K562 (cell line): ENCODE results near the gene DENND10. TPM values are rescaled to one million over a fixed set of nuclear protein-coding genes. Genes with fewer than 3 reads are reported as not detected.
A peak's percentile ranks its signal among the peaks of the same experiment; 100 is the strongest.

ENCODE experiments used
- BACH1 ChIP-seq: fragments of 200-800 bp; sonication (Bioruptor generic); IDR thresholded peaks from 2 replicates; pipeline ENCODE4 v1.6.1; 2016; ENCODE audit warnings: missing genetic modification characterization, missing compliant biosample characterization
- CBFA2T2 ChIP-seq: fragments of 450-650 bp; conservative IDR thresholded peaks from 2 replicates; pipeline ENCODE4 v1.6.1; 2017; ENCODE audit warnings: mild to moderate bottlenecking
- CBFA2T3 ChIP-seq: fragments of 450-650 bp; IDR thresholded peaks from 2 replicates; pipeline ENCODE4 v1.6.1; 2017
- CLOCK ChIP-seq: fragments of 250-450 bp; sonication (Bioruptor Pico); IDR thresholded peaks from 2 replicates; pipeline ENCODE4 v1.4.0; 2020; ENCODE audit warnings: mild to moderate bottlenecking, moderate library complexity, borderline replicate concordance
- FOS ChIP-seq: IDR thresholded peaks from 3 replicates; pipeline ENCODE4 v1.6.1; 2011; ENCODE audit not compliant: insufficient read length; ENCODE audit errors: extremely low read depth
- HLTF ChIP-seq: fragments of 450-650 bp; IDR thresholded peaks from 2 replicates; pipeline ENCODE4 v1.6.1; 2016
- JUNB ChIP-seq: fragments of 450-650 bp; formaldehyde crosslinking; conservative IDR thresholded peaks from 2 replicates; pipeline ENCODE4 v1.4.0; 2020; ENCODE audit warnings: mild to moderate bottlenecking
- NFIX ChIP-seq: fragments of 250-450 bp; sonication (Bioruptor Pico); IDR thresholded peaks from 2 replicates; pipeline ENCODE4 v1.4.0; 2020; ENCODE audit warnings: low read depth, mild to moderate bottlenecking, moderate library complexity
- PATZ1 ChIP-seq: fragments of 250-450 bp; sonication (Bioruptor Pico); IDR thresholded peaks from 2 replicates; pipeline ENCODE4 v1.5.0; 2020; ENCODE audit warnings: mild to moderate bottlenecking, borderline replicate concordance
- RBFOX2 ChIP-seq: fragments of 200-400 bp; formaldehyde crosslinking; IDR thresholded peaks from 2 replicates; pipeline ENCODE4 v1.6.1; 2017; ENCODE audit warnings: low read depth, mild to moderate bottlenecking, low read length, moderate library complexity
- RBM15 ChIP-seq: fragments of 200-400 bp; formaldehyde crosslinking; IDR thresholded peaks from 2 replicates; pipeline ENCODE4 v1.6.1; 2018; ENCODE audit warnings: mild to moderate bottlenecking, low read length, moderate library complexity; ENCODE audit not compliant: insufficient read depth
- RBM34 ChIP-seq: fragments of 200-400 bp; formaldehyde crosslinking; IDR thresholded peaks from 2 replicates; pipeline ENCODE4 v1.6.1; 2018; ENCODE audit warnings: low read length, borderline replicate concordance; ENCODE audit not compliant: insufficient read depth
- SRSF9 ChIP-seq: fragments of 200-400 bp; formaldehyde crosslinking; IDR thresholded peaks from 2 replicates; pipeline ENCODE4 v1.6.1; 2017; ENCODE audit warnings: low read depth, low read length, borderline replicate concordance
- THRB ChIP-seq: fragments of 450-650 bp; formaldehyde crosslinking; conservative IDR thresholded peaks from 2 replicates; pipeline ENCODE4 v1.4.0; 2022; ENCODE audit warnings: mild to moderate bottlenecking, missing genetic modification characterization
- ZBTB33 ChIP-seq: sonication (generic); formaldehyde crosslinking; IDR thresholded peaks from 2 replicates; pipeline ENCODE4 v1.8.1; 2023; ENCODE audit warnings: mild to moderate bottlenecking, missing genetic modification reagents
- ZFP30 ChIP-seq: fragments of 250-450 bp; sonication (Bioruptor Pico); IDR thresholded peaks from 2 replicates; pipeline ENCODE4 v1.8.0; 2022; ENCODE audit warnings: moderate library complexity, mild to moderate bottlenecking, inconsistent platforms, borderline replicate concordance
- ZNF165 ChIP-seq: fragments of 250-450 bp; sonication (Bioruptor Pico); IDR thresholded peaks from 2 replicates; pipeline ENCODE4 v1.4.0; 2020; ENCODE audit warnings: borderline replicate concordance
- ZNF277 ChIP-seq: fragments of 250-450 bp; sonication (Bioruptor Pico); IDR thresholded peaks from 2 replicates; pipeline ENCODE4 v1.8.0; 2022; ENCODE audit warnings: inconsistent platforms, mild to moderate bottlenecking, moderate library complexity, borderline replicate concordance
- ZNF316 ChIP-seq: fragments of 450-650 bp; IDR thresholded peaks from 2 replicates; pipeline ENCODE4 v1.6.1; 2016
- ZNF354B ChIP-seq: fragments of 250-450 bp; sonication (Bioruptor Pico); IDR thresholded peaks from 2 replicates; pipeline ENCODE4 v1.4.0; 2020
- ZNF668 ChIP-seq: fragments of 250-450 bp; sonication (Bioruptor Pico); IDR thresholded peaks from 2 replicates; pipeline ENCODE4 v1.8.0; 2022; ENCODE audit warnings: mild to moderate bottlenecking, inconsistent platforms
- polyA plus RNA-seq, 8 experiments: library from polyadenylated mRNA; depleted of rRNA in 4 of 8; stranded (reverse) in 5 of 8; unstranded in 3 of 8; fragments of >200 nt; fragmentation: Nextera tagmentation in 2 of 8; fragmentation: Illumina TruSeq in 1 of 8; extraction: Ambion mirVana in 2 of 8; extraction: Trizol in 1 of 8; gene quantifications; 2 replicates each; pipeline versions ENCODE4 v1.2.1 to v1.2.3, GENCODE V29; 2011 to 2014; ENCODE audit warnings: inconsistent platforms in 1 of 8, missing spikeins in 1 of 8
- total RNA-seq, 7 experiments: library from RNA; depleted of rRNA in 6 of 7; stranded (reverse); fragments of >200 nt in 6 of 7; fragmentation: Illumina TruSeq in 2 of 7; extraction: Trizol in 2 of 7; gene quantifications; 2 replicates each; pipeline versions ENCODE4 v1.2.1 to v1.2.3, GENCODE V29; 2011 to 2021; ENCODE audit warnings: low replicate concordance in 1 of 7

DENND10 gene
- total and polyA plus RNA-seq, 9 of the 15 experiments (the other 6 are each of a cell fraction or from before 2014, with no cell fraction given), result 9.4 to 20.0 (median 12.5) TPM

GRCh38 chr10:119120413-119120867 lies 16.5 kb downstream of the DENND10 start (continued):
- TF ChIP-seq THRB (CRISPR knock-in tag) (no peak), RBM34 (no peak), ZBTB33 (CRISPR knock-in tag) (no peak), HLTF (no peak), CBFA2T2 (no peak), PATZ1 (CRISPR knock-in tag) (no peak), BACH1 (tag) (peak; percentile 29; the same call in 1 of the 2 replicates), SRSF9 (no peak), CBFA2T3 (no peak), RBFOX2 (no peak), ZNF668 (CRISPR knock-in tag) (no peak), ZNF277 (CRISPR knock-in tag) (no peak), ZNF316 (peak; percentile 75), ZFP30 (no peak), ZNF354B (CRISPR knock-in tag) (no peak), JUNB (no peak), ZNF165 (no peak), FOS (no peak), CLOCK (CRISPR knock-in tag) (no peak), NFIX (no peak), RBM15 (no peak)
